Endodermal cell (in vitro differentiated cells): ENCODE measurements around the gene PCDHGC3. TPM values are rescaled to one million over a fixed set of nuclear protein-coding genes. Genes with fewer than 3 reads are reported as not detected.
A peak's percentile ranks its signal among the peaks of the same experiment; 100 is the strongest.

Source experiments
- DNase-seq: peaks from one replicate; pipeline ENCODE4 v3.0.0-alpha.2; 2017
- H3K27ac ChIP-seq: 2 replicates; pipeline ENCODE4 v1.5.1; 2013; ENCODE audit warnings: mild to moderate bottlenecking, low read depth, low read length, moderate library complexity
- H3K27me3 ChIP-seq: 2 replicates; pipeline ENCODE4 v1.6.1; 2013; ENCODE audit warnings: mild to moderate bottlenecking, low read length, moderate library complexity; ENCODE audit not compliant: insufficient read depth, control insufficient read depth, poor library complexity, severe bottlenecking
- H3K36me3 ChIP-seq: 2 replicates; pipeline ENCODE4 v1.7.0; 2013; ENCODE audit warnings: mild to moderate bottlenecking, low read length, moderate library complexity; ENCODE audit not compliant: control insufficient read depth, insufficient read depth
- H3K4me1 ChIP-seq: one replicate; pipeline ENCODE4 v1.7.0; 2013; ENCODE audit warnings: low read length; ENCODE audit not compliant: control insufficient read depth, insufficient read depth
- H3K4me3 ChIP-seq: 2 replicates; pipeline ENCODE4 v1.5.1; 2013; ENCODE audit warnings: mild to moderate bottlenecking, low read length, moderate library complexity
- H3K9ac ChIP-seq: 2 replicates; pipeline ENCODE4 v1.6.1; 2013; ENCODE audit warnings: mild to moderate bottlenecking, low read length, moderate library complexity; ENCODE audit not compliant: poor library complexity, severe bottlenecking; ENCODE audit errors: extremely low read depth
- H3K9me3 ChIP-seq: 2 replicates; pipeline ENCODE4 v1.6.1; 2013; ENCODE audit warnings: mild to moderate bottlenecking, low read length, moderate library complexity; ENCODE audit not compliant: control insufficient read depth
- H3K27ac Mint-ChIP-seq: 2 replicates; pipeline ENCODE4 v1.8.0; 2020; ENCODE audit warnings: mixed read lengths
- H3K27me3 Mint-ChIP-seq: 2 replicates; pipeline ENCODE4 v1.8.0; 2021; ENCODE audit warnings: mild to moderate bottlenecking, mixed read lengths; ENCODE audit not compliant: insufficient read depth
- H3K36me3 Mint-ChIP-seq: 2 replicates; pipeline ENCODE4 v1.8.0; 2020; ENCODE audit warnings: low read depth, mixed read lengths
- H3K4me1 Mint-ChIP-seq: 2 replicates; pipeline ENCODE4 v1.8.0; 2020; ENCODE audit warnings: mixed read lengths
- H3K4me3 Mint-ChIP-seq: 2 replicates; pipeline ENCODE4 v1.8.0; 2020; ENCODE audit warnings: mild to moderate bottlenecking, moderate library complexity, mixed read lengths
- H3K9me3 Mint-ChIP-seq: 2 replicates; pipeline ENCODE4 v1.8.0; 2020; ENCODE audit warnings: mild to moderate bottlenecking, mixed read lengths
- WGBS, 2 experiments: methylation state at CpG; one replicate each; pipeline versions ENCODE4 v1.1.5 to v1.1.7; 2013; ENCODE audit warnings: missing lambda C conversion rate in 2 of 2, mixed read lengths in 1 of 2; ENCODE audit not compliant: insufficient coverage in 1 of 2, insufficient read length in 1 of 2; 5-methylcytosine and 5-hydroxymethylcytosine counted together
- total RNA-seq, 2 donors: library from RNA; stranded (reverse); fragmentation: NEBNext Ultra II Directional in 1 of 2; extraction: Animal tissue kit (Norgen Biotek cat#: 25700) in 1 of 2; gene quantifications; 2 replicates in 1 of 2; 3 replicates in 1 of 2; pipeline ENCODE4 v1.2.1, GENCODE V29; 2021
- TF ChIP-seq, protein P1 (sequence below): fragments of 200-600 bp; sonication (generic); conservative IDR thresholded peaks from 2 replicates; pipeline ENCODE4 v1.5.0; 2021; ENCODE audit warnings: antibody characterized with exemption, mild to moderate bottlenecking

The PCDHGC3 gene
- total RNA-seq, 2 donors from 2014 or later = 13.9 to 27.6 TPM

DNA sequence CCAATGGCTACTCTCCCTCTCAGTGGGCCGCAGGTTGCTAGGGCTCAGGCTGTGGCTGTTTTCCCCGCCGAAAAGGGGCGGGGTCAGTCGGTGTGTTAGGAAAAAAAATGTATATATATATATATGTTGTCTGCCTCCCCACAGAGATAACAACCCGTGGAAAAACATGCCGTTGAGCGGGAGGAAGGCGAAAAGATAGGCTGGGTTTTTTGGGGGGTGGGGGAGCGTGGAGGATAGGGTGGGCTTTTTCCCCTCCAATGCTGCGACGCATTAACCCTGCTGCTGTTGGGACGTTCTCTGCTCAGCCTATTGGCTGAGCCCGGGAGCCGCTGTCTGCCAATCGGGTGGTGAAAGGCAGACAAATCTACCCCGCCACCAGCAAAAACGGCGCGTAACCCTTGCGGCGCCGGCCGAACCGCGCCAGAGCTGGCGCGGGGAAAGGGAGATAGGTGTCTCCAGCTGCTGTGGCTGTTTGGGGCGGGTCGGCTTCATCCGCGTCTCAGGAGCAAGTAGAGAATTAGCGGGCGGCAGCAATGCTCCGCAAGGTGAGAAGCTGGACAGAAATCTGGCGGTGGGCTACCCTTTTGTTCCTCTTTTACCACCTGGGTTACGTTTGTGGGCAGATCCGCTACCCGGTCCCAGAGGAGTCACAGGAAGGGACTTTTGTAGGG, 9.0 kb downstream of the PCDHGC3 start, which contains the start of gene PCDHGC4:
PCDHGC4 (plus strand) TSS at position 390 of the 671 bp plus-strand sequence; CDS start at position 534, 144 bp downstream.
- Mint-ChIP-seq H3K4me3 (peak within 1 kb of the TSS; percentile 68), H3K4me1 (peaks cover 31% of the 10 kb centered on the region), H3K27ac (peak within 1 kb of the TSS; percentile 52), H3K36me3 (peaks cover 11% of the 10 kb centered on the region), H3K27me3 (peaks cover 48% of the 10 kb centered on the region), H3K9me3 (no peaks in the 10 kb centered on the region)
- Histone ChIP-seq H3K9ac (peak within 1 kb of the TSS; percentile 21), H3K4me1 (peaks cover 12% of the 10 kb centered on the region), H3K36me3 (no peaks in the 10 kb centered on the region), H3K9me3 (no peaks in the 10 kb centered on the region), H3K27me3 (peaks cover 14% of the 10 kb centered on the region), H3K4me3 (peak within 1 kb of the TSS; percentile 81), H3K27ac (peak within 1 kb of the TSS; percentile 5)
- peak; percentile 94 for DNase-seq
- WGBS, 2 experiments = 1 to 9% methylated on average over 18 to 35 of the region's 39 CpGs
- TF ChIP-seq, protein P1, sequence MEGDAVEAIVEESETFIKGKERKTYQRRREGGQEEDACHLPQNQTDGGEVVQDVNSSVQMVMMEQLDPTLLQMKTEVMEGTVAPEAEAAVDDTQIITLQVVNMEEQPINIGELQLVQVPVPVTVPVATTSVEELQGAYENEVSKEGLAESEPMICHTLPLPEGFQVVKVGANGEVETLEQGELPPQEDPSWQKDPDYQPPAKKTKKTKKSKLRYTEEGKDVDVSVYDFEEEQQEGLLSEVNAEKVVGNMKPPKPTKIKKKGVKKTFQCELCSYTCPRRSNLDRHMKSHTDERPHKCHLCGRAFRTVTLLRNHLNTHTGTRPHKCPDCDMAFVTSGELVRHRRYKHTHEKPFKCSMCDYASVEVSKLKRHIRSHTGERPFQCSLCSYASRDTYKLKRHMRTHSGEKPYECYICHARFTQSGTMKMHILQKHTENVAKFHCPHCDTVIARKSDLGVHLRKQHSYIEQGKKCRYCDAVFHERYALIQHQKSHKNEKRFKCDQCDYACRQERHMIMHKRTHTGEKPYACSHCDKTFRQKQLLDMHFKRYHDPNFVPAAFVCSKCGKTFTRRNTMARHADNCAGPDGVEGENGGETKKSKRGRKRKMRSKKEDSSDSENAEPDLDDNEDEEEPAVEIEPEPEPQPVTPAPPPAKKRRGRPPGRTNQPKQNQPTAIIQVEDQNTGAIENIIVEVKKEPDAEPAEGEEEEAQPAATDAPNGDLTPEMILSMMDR = no peak

DNA sequence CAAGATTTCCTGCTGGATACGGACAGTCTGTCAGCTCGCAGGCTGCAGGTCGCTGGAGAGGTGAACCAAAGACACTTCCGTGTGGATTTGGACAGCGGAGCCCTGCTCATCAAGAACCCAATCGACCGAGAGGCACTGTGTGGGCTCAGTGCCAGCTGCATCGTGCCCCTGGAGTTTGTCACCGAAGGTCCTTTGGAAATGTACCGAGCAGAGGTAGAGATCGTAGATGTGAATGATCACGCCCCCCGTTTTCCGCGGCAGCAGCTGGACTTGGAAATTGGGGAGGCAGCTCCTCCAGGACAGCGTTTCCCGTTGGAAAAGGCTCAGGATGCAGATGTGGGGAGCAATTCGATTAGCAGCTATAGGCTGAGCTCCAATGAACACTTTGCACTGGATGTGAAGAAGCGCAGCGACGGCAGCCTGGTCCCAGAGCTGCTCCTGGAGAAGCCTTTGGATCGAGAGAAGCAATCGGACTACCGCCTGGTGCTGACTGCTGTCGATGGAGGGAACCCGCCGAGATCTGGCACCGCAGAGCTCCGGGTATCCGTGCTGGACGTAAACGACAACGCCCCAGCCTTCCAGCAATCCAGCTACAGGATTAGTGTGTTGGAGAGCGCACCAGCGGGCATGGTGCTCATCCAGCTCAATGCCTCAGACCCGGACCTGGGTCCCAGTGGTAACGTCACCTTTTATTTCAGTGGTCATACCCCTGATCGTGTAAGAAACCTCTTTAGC, 9.7 kb downstream of the PCDHGC3 start:
- no peaks in the 10 kb centered on the region for H3K36me3 ChIP-seq
- peak overlapping the region; percentile 68 for H3K4me3 Mint-ChIP-seq
- H3K27ac Mint-ChIP-seq = peak overlapping the region; percentile 44
- peak overlapping the region; percentile 81 for H3K4me3 ChIP-seq
- no peaks in the 10 kb centered on the region for H3K9me3 Mint-ChIP-seq
- H3K4me1 Mint-ChIP-seq = peaks cover 31% of the 10 kb centered on the region
- WGBS, 2 experiments = 44 to 51% methylated on average over 32 to 38 of the region's 38 CpGs
- H3K27me3 Mint-ChIP-seq = peaks cover 55% of the 10 kb centered on the region
- TF ChIP-seq, protein P1 = no peak
- no peak overlapping the region for H3K9ac ChIP-seq
- H3K27me3 ChIP-seq = peaks cover 14% of the 10 kb centered on the region
- H3K9me3 ChIP-seq = no peaks in the 10 kb centered on the region
- H3K36me3 Mint-ChIP-seq = peaks cover 17% of the 10 kb centered on the region
- H3K4me1 ChIP-seq = peaks cover 12% of the 10 kb centered on the region
- H3K27ac ChIP-seq = no peak overlapping the region
- DNase-seq = peak; percentile 50

DNA sequence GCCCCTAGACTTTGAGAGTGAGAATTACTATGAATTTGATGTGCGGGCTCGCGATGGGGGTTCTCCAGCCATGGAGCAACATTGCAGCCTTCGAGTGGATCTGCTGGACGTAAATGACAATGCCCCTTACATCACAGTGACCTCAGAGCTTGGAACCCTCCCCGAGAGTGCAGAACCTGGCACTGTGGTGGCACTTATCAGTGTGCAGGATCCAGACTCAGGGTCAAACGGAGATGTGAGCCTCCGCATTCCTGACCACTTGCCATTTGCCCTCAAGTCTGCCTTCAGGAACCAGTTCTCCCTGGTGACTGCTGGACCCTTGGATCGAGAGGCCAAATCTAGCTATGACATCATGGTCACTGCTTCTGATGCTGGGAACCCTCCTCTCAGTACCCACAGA, 10.3 kb downstream of the PCDHGC3 start:
- peaks cover 22% of the 10 kb centered on the region for H3K36me3 Mint-ChIP-seq
- peak overlapping the region; percentile 6 for H3K4me3 Mint-ChIP-seq
- H3K9me3 Mint-ChIP-seq = no peaks in the 10 kb centered on the region

More for the DNA sequence above, 10.3 kb downstream of the PCDHGC3 start:
- Histone ChIP-seq H3K4me3 (no peak overlapping the region), H3K9ac (no peak overlapping the region), H3K9me3 (no peaks in the 10 kb centered on the region), H3K27ac (no peak overlapping the region), H3K4me1 (peaks cover 12% of the 10 kb centered on the region), H3K27me3 (peaks cover 14% of the 10 kb centered on the region), H3K36me3 (no peaks in the 10 kb centered on the region)
- 93 to 99% methylated on average over 8 to 9 of the region's 9 CpGs for WGBS, 2 experiments
- Mint-ChIP-seq H3K27me3 (peaks cover 61% of the 10 kb centered on the region), H3K27ac (no peak overlapping the region), H3K4me1 (peaks cover 32% of the 10 kb centered on the region)
- TF ChIP-seq, protein P1 = no peak
- DNase-seq = no peak
